ENCODE measurements around the gene RIOK3. TPM values are rescaled to one million over a fixed set of nuclear protein-coding genes. Genes with fewer than 3 reads are reported as not detected.

Gene RIOK3
- total RNA-seq (10 to 100 TPM; 73.2 to 84.4 TPM), polyA plus RNA-seq (10 to 100 TPM; 36.6 to 39.1 TPM)

GRCh38 chr18:23452728-23453679 lies at the start of gene RIOK3:
RIOK3 (plus strand) TSS chr18:23453287; CDS start chr18:23453440, 153 bp downstream.
- ChIA-PET CTCF (ENCODE audit: partially characterized antibody) (interaction anchor here (0.7 to 1.5 kb wide), 2 partner anchors 15 to 45 kb away, joined by 3 to 5 read pairs; a partner anchor contains a TSS), POLR2A (ENCODE audit: partially characterized antibody) (interaction anchor here (0.6 to 2.4 kb wide), 13 partner anchors 9 to 686 kb away, joined by 3 to 15 read pairs (median 5); partner anchors contain the start of genes CABYR, NPC1 and RMC1)
- H3K4me3 ChIP-seq (ENCODE audit: low read length in 2 of 2) = peak within 1 kb of the TSS; percentile 95
- Mint-ChIP-seq H3K4me1 (peaks cover 21 to 54% (median 35%) of the 10 kb centered on the region in 4 donors), H3K4me3 (peak within 1 kb of the TSS; percentile 94 to 100 (median 100)), H3K27me3 (peaks cover 0 to 1% of the 10 kb centered on the region in 2 donors), H3K9me3 (peaks cover 0 to 2% (median 0%) of the 10 kb centered on the region in 8 donors), H3K27ac (peak within 1 kb of the TSS; percentile 89 to 98 (median 94)), H3K36me3 (peaks cover 0 to 24% of the 10 kb centered on the region in 2 donors)
- H3K36me3 ChIP-seq (ENCODE audit: insufficient read depth, low read length) = no peaks in the 10 kb centered on the region
- peak; percentile 79 to 91 (median 82) for DNase-seq
- H3K27ac ChIP-seq (ENCODE audit: low read depth, low read length) = peak within 1 kb of the TSS; percentile 92
- H3K9me3 ChIP-seq (ENCODE audit: control insufficient read depth in 1 of 2, low read length in 2 of 2) = no peaks in the 10 kb centered on the region
- intact Hi-C loops (cut with micrococcal nuclease) = loop anchor here (1.0 to 10.0 kb wide), 5 partner anchors 16 to 521 kb away; partner anchors contain the start of genes NPC1, RBBP8 and RMC1
- H3K27me3 ChIP-seq (ENCODE audit: insufficient read depth, low read length) = no peaks in the 10 kb centered on the region
- peaks cover 41% of the 10 kb centered on the region for H3K4me1 ChIP-seq (ENCODE audit: insufficient read depth, low read length)

- ChIA-PET CTCF (ENCODE audit: partially characterized antibody) (interaction anchor here (1.1 to 1.5 kb wide), 2 partner anchors 8 to 24 kb away, joined by 3 to 10 read pairs; no protein-coding TSS in a partner anchor), POLR2A (ENCODE audit: partially characterized antibody) (no interaction called here)
- no peaks in the 10 kb centered on the region for H3K9me3 ChIP-seq (ENCODE audit: control insufficient read depth in 1 of 2, low read length in 2 of 2)
- no peak overlapping the region for H3K4me3 ChIP-seq (ENCODE audit: low read length in 2 of 2)
- intact Hi-C loops (cut with micrococcal nuclease) = no loop called here
- no peaks in the 10 kb centered on the region for H3K4me1 ChIP-seq (ENCODE audit: insufficient read depth, low read length)
- no peaks in the 10 kb centered on the region for H3K36me3 ChIP-seq (ENCODE audit: insufficient read depth, low read length)
- Mint-ChIP-seq H3K4me3 (no peak overlapping the region), H3K36me3 (peaks cover 2 to 6% of the 10 kb centered on the region in 2 donors), H3K27ac (peak overlapping the region in 1 of 7 donors; percentile 75), H3K9me3 (peaks cover 0 to 2% (median 0%) of the 10 kb centered on the region in 8 donors), H3K27me3 (no peaks in the 10 kb centered on the region), H3K4me1 (peaks cover 0 to under 1% (median 0%) of the 10 kb centered on the region in 4 donors)
- H3K27me3 ChIP-seq (ENCODE audit: insufficient read depth, low read length) = no peaks in the 10 kb centered on the region
- DNase-seq = no peak
- no peak overlapping the region for H3K27ac ChIP-seq (ENCODE audit: low read depth, low read length)
Measured at GRCh38 chr18:23403310-23403709, 49.8 kb upstream of the RIOK3 start.

GRCh38 chr18:23405636-23406035 lies 47.5 kb upstream of the RIOK3 start:
- Histone ChIP-seq H3K4me3 (ENCODE audit: low read length in 2 of 2) (no peak overlapping the region), H3K9me3 (ENCODE audit: control insufficient read depth in 1 of 2, low read length in 2 of 2) (no peaks in the 10 kb centered on the region), H3K4me1 (ENCODE audit: insufficient read depth, low read length) (no peaks in the 10 kb centered on the region), H3K27me3 (ENCODE audit: insufficient read depth, low read length) (no peaks in the 10 kb centered on the region), H3K36me3 (ENCODE audit: insufficient read depth, low read length) (no peaks in the 10 kb centered on the region), H3K27ac (ENCODE audit: low read depth, low read length) (no peak overlapping the region)
- no peak for DNase-seq
- POLR2A ChIA-PET (ENCODE audit: partially characterized antibody) = interaction anchor here (0.6 kb wide), 1 partner anchor 180 kb away, joined by 3 read pairs; no protein-coding TSS in a partner anchor
- Mint-ChIP-seq H3K9me3 (peaks cover 0 to 2% (median 0%) of the 10 kb centered on the region in 8 donors), H3K4me1 (no peaks in the 10 kb centered on the region), H3K4me3 (no peak overlapping the region), H3K27me3 (no peaks in the 10 kb centered on the region), H3K27ac (no peak overlapping the region), H3K36me3 (peaks cover 2 to 6% of the 10 kb centered on the region in 2 donors)
- intact Hi-C loops (cut with micrococcal nuclease) = no loop called here
- CTCF ChIA-PET (ENCODE audit: partially characterized antibody) = interaction anchor here (1.1 to 3.2 kb wide), 4 partner anchors 9 to 476 kb away, joined by 3 to 8 read pairs (median 6); no protein-coding TSS in a partner anchor

GRCh38 chr18:23406271-23406787 lies 46.8 kb upstream of the RIOK3 start:
- Histone ChIP-seq H3K4me3 (ENCODE audit: low read length in 2 of 2) (no peak overlapping the region), H3K27me3 (ENCODE audit: insufficient read depth, low read length) (no peaks in the 10 kb centered on the region), H3K9me3 (ENCODE audit: control insufficient read depth in 1 of 2, low read length in 2 of 2) (no peaks in the 10 kb centered on the region), H3K4me1 (ENCODE audit: insufficient read depth, low read length) (no peaks in the 10 kb centered on the region), H3K27ac (ENCODE audit: low read depth, low read length) (no peak overlapping the region), H3K36me3 (ENCODE audit: insufficient read depth, low read length) (no peaks in the 10 kb centered on the region)
- H3K36me3 Mint-ChIP-seq = peaks cover 2 to 6% of the 10 kb centered on the region in 2 donors
- H3K9me3 Mint-ChIP-seq = peaks cover 0 to 2% (median 0%) of the 10 kb centered on the region in 8 donors
- H3K4me3 Mint-ChIP-seq = no peak overlapping the region
- no peaks in the 10 kb centered on the region for H3K27me3 Mint-ChIP-seq
- H3K27ac Mint-ChIP-seq = no peak overlapping the region
- DNase-seq = no peak
- POLR2A ChIA-PET (ENCODE audit: partially characterized antibody) = no interaction called here
- H3K4me1 Mint-ChIP-seq = no peaks in the 10 kb centered on the region
- CTCF ChIA-PET (ENCODE audit: partially characterized antibody) = interaction anchor here (1.1 to 3.2 kb wide), 3 partner anchors 10 to 378 kb away, joined by 3 to 8 read pairs (median 8); no protein-coding TSS in a partner anchor
- intact Hi-C loops (cut with micrococcal nuclease) = no loop called here

GRCh38 chr18:23412351-23412964 lies 40.6 kb upstream of the RIOK3 start:
- H3K9me3 ChIP-seq (ENCODE audit: control insufficient read depth in 1 of 2, low read length in 2 of 2) = no peaks in the 10 kb centered on the region
- Mint-ChIP-seq H3K4me3 (no peak overlapping the region), H3K27me3 (no peaks in the 10 kb centered on the region), H3K36me3 (no peaks in the 10 kb centered on the region), H3K9me3 (no peaks in the 10 kb centered on the region), H3K27ac (no peak overlapping the region), H3K4me1 (peaks cover 0 to 1% (median 0%) of the 10 kb centered on the region in 4 donors)
- no peak for DNase-seq
- intact Hi-C loops (cut with micrococcal nuclease) = no loop called here
- H3K27me3 ChIP-seq (ENCODE audit: insufficient read depth, low read length) = no peaks in the 10 kb centered on the region
- no peak overlapping the region for H3K27ac ChIP-seq (ENCODE audit: low read depth, low read length)
- no peaks in the 10 kb centered on the region for H3K36me3 ChIP-seq (ENCODE audit: insufficient read depth, low read length)
- POLR2A ChIA-PET (ENCODE audit: partially characterized antibody) = interaction anchor here (1.0 kb wide), 2 partner anchors 335 to 480 kb away, joined by 3 to 4 read pairs; partner anchors contain the start of gene RBBP8
- CTCF ChIA-PET (ENCODE audit: partially characterized antibody) = interaction anchor here (0.9 to 5.2 kb wide), 15 partner anchors 10 to 613 kb away, joined by 3 to 60 read pairs (median 7); partner anchors contain the start of gene RBBP8
- H3K4me3 ChIP-seq (ENCODE audit: low read length in 2 of 2) = no peak overlapping the region
- H3K4me1 ChIP-seq (ENCODE audit: insufficient read depth, low read length) = no peaks in the 10 kb centered on the region

GRCh38 chr18:23415515-23415914 lies 37.6 kb upstream of the RIOK3 start:
- H3K36me3 Mint-ChIP-seq = no peaks in the 10 kb centered on the region

More at GRCh38 chr18:23415515-23415914, 37.6 kb upstream of the RIOK3 start:
- no peaks in the 10 kb centered on the region for H3K27me3 Mint-ChIP-seq
- intact Hi-C loops (cut with micrococcal nuclease) = no loop called here
- no peaks in the 10 kb centered on the region for H3K9me3 Mint-ChIP-seq
- H3K4me1 Mint-ChIP-seq = peaks cover 0 to 1% (median 0%) of the 10 kb centered on the region in 4 donors
- Histone ChIP-seq H3K4me3 (ENCODE audit: low read length in 2 of 2) (no peak overlapping the region), H3K27ac (ENCODE audit: low read depth, low read length) (no peak overlapping the region), H3K4me1 (ENCODE audit: insufficient read depth, low read length) (no peaks in the 10 kb centered on the region), H3K36me3 (ENCODE audit: insufficient read depth, low read length) (no peaks in the 10 kb centered on the region), H3K27me3 (ENCODE audit: insufficient read depth, low read length) (no peaks in the 10 kb centered on the region), H3K9me3 (ENCODE audit: control insufficient read depth in 1 of 2, low read length in 2 of 2) (no peaks in the 10 kb centered on the region)
- no peak overlapping the region for H3K27ac Mint-ChIP-seq
- no peak for DNase-seq
- CTCF ChIA-PET (ENCODE audit: partially characterized antibody) = interaction anchor here (0.8 to 1.6 kb wide), 2 partner anchors 287 to 384 kb away, joined by 3 read pairs; no protein-coding TSS in a partner anchor
- POLR2A ChIA-PET (ENCODE audit: partially characterized antibody) = no interaction called here
- no peak overlapping the region for H3K4me3 Mint-ChIP-seq

All from CD4-positive, alpha-beta memory T cell (primary cell).